H1 (cell line): ENCODE measurements around the gene SOCS3. TPM values are rescaled to one million over a fixed set of nuclear protein-coding genes. Genes with fewer than 3 reads are reported as not detected.

Experiments
- CTCF ChIA-PET: fragments of 300-600 bp; sonication (Branson Sonifier 250); formaldehyde crosslinking; loops from one replicate; lab custom pipeline; 2021; ENCODE audit not compliant: partially characterized antibody; lab: Charles Lee
- POLR2A ChIA-PET: fragments of 300-600 bp; sonication (Branson Sonifier 250); formaldehyde crosslinking; loops from one replicate; lab custom pipeline; 2021; ENCODE audit warnings: inconsistent platforms; ENCODE audit not compliant: partially characterized antibody; lab: Charles Lee
- DNase-seq, 2 experiments: peaks; one replicate each; pipeline versions ENCODE4 v3.0.0 to v3.0.0-alpha.2; 2010 to 2022; ENCODE audit warnings: low spot score in 2 of 2, low read depth in 1 of 2, mixed read lengths in 1 of 2
- FAIRE-seq: peaks from 2 replicates; lab custom pipeline; 2011; peaks lifted over from hg19 to GRCh38; lab: Jason Lieb, UNC
- H2AFZ ChIP-seq: 2 replicates; pipeline ENCODE4 v1.8.1; 2012; ENCODE audit warnings: low read length, inconsistent platforms
- H2AK5ac ChIP-seq: 2 replicates; pipeline ENCODE4 v1.6.1; 2013; ENCODE audit warnings: low read depth, low read length
- H2BK120ac ChIP-seq: replicated peaks from 2 replicates; pipeline ENCODE3; 2013; ENCODE audit warnings: low read depth, low read length, inconsistent platforms
- H2BK12ac ChIP-seq: 2 replicates; pipeline ENCODE4 v1.6.1; 2013; ENCODE audit warnings: low read depth, low read length
- H2BK15ac ChIP-seq: 2 replicates; pipeline ENCODE4 v1.6.1; 2013; ENCODE audit warnings: low read length
- H2BK20ac ChIP-seq: 2 replicates; pipeline ENCODE4 v1.6.1; 2013; ENCODE audit warnings: low read length
- H2BK5ac ChIP-seq: 2 replicates; pipeline ENCODE4 v1.6.1; 2013; ENCODE audit warnings: low read depth, low read length
- H3K14ac ChIP-seq: 2 replicates; pipeline ENCODE4 v1.6.1; 2013; ENCODE audit warnings: inconsistent platforms; ENCODE audit not compliant: insufficient read length
- H3K18ac ChIP-seq: 2 replicates; pipeline ENCODE4 v1.6.1; 2013; ENCODE audit warnings: low read length; ENCODE audit errors: extremely low read depth
- H3K23ac ChIP-seq: 2 replicates; pipeline ENCODE4 v1.6.1; 2013; ENCODE audit warnings: inconsistent platforms; ENCODE audit not compliant: insufficient read length
- H3K23me2 ChIP-seq: 2 replicates; pipeline ENCODE4 v1.6.1; 2013; ENCODE audit warnings: low read depth, low read length
- H3K27ac ChIP-seq: 2 replicates; pipeline ENCODE4 v1.6.1; 2011; ENCODE audit warnings: low read depth, low read length, inconsistent platforms
- H3K27me3 ChIP-seq, 4 experiments: replicated peaks in 1 of 4; 1 replicate in 1 of 4; 2 replicates in 3 of 4; pipeline versions ENCODE4 v1.6.1 to v1.8.1; 2011 to 2013; ENCODE audit warnings: low read length in 3 of 4, mild to moderate bottlenecking in 3 of 4, inconsistent platforms in 2 of 4, mixed read lengths in 2 of 4, moderate library complexity in 1 of 4; ENCODE audit not compliant: control insufficient read depth in 3 of 4, insufficient read depth in 3 of 4; ENCODE audit errors: extremely low read depth in 1 of 4
- H3K36me3 ChIP-seq, 4 experiments: 2 replicates each; pipeline versions ENCODE4 v1.6.1 to v1.8.1; 2011 to 2013; ENCODE audit warnings: mild to moderate bottlenecking in 4 of 4, low read length in 3 of 4, moderate library complexity in 2 of 4, control low read depth in 1 of 4, inconsistent platforms in 1 of 4; ENCODE audit not compliant: insufficient read depth in 4 of 4, control insufficient read depth in 2 of 4
- H3K4ac ChIP-seq: replicated peaks from 2 replicates; pipeline ENCODE3; 2013; ENCODE audit warnings: low read length, low read depth, mixed read lengths, inconsistent platforms; ENCODE audit not compliant: insufficient read length
- H3K4me1 ChIP-seq, 4 experiments: replicated peaks in 1 of 4; 1 replicate in 1 of 4; 2 replicates in 3 of 4; pipeline versions ENCODE4 v1.6.1 to v1.8.1; 2011 to 2013; ENCODE audit warnings: low read length in 3 of 4, inconsistent platforms in 2 of 4, mixed read lengths in 1 of 4; ENCODE audit not compliant: insufficient read depth in 4 of 4, control insufficient read depth in 3 of 4
- H3K4me2 ChIP-seq, 2 experiments: 2 replicates each; pipeline versions ENCODE4 v1.6.1 to v1.8.1; 2011 to 2013; ENCODE audit warnings: low read depth in 2 of 2, low read length in 2 of 2, control low read depth in 1 of 2, inconsistent platforms in 1 of 2, mild to moderate bottlenecking in 1 of 2; ENCODE audit not compliant: insufficient read depth in 1 of 2
- H3K4me3 ChIP-seq, 4 experiments: fragments of 200-600, 300-600 bp in 1 of 4; sonication (generic), shearing (Covaris generic), sonication (Bioruptor Twin) in 1 of 4; 2 replicates each; pipeline versions ENCODE4 v1.5.1 to v1.8.1; 2011 to 2016; ENCODE audit warnings: low read length in 4 of 4, low read depth in 3 of 4, control low read depth in 2 of 4, inconsistent platforms in 2 of 4, mild to moderate bottlenecking in 2 of 4, mixed read lengths in 1 of 4, moderate library complexity in 1 of 4; ENCODE audit not compliant: insufficient read depth in 2 of 4; ENCODE audit errors: extremely low read depth in 1 of 4
- H3K56ac ChIP-seq: replicated peaks from 2 replicates; pipeline ENCODE3; 2013; ENCODE audit warnings: low read depth, mild to moderate bottlenecking, mixed read lengths, low read length, inconsistent platforms; ENCODE audit not compliant: insufficient read length
- H3K79me1 ChIP-seq: 2 replicates; pipeline ENCODE4 v1.6.1; 2013; ENCODE audit warnings: low read depth, low read length, control low read depth
- H3K79me2 ChIP-seq, 2 experiments: 2 replicates each; pipeline versions ENCODE4 v1.6.1 to v1.8.1; 2012 to 2013; ENCODE audit warnings: low read length in 2 of 2, mild to moderate bottlenecking in 2 of 2, inconsistent platforms in 1 of 2; ENCODE audit not compliant: insufficient read depth in 2 of 2, control insufficient read depth in 1 of 2
- H3K9ac ChIP-seq, 4 experiments: replicated peaks in 1 of 4; 1 replicate in 1 of 4; 2 replicates in 3 of 4; pipeline versions ENCODE4 v1.6.1 to v1.8.1; 2011 to 2013; ENCODE audit warnings: low read depth in 3 of 4, low read length in 3 of 4, control low read depth in 2 of 4, mild to moderate bottlenecking in 2 of 4, moderate library complexity in 2 of 4, inconsistent platforms in 1 of 4; ENCODE audit errors: extremely low read depth in 1 of 4
- H3K9me3 ChIP-seq, 2 experiments: 2 replicates each; pipeline versions ENCODE4 v1.6.1 to v1.8.1; 2012 to 2013; ENCODE audit warnings: mild to moderate bottlenecking in 2 of 2, moderate library complexity in 2 of 2, control low read depth in 1 of 2, inconsistent platforms in 1 of 2, low read depth in 1 of 2, low read length in 1 of 2, mixed read lengths in 1 of 2; ENCODE audit not compliant: insufficient read depth in 2 of 2
- H4K20me1 ChIP-seq, 2 experiments: replicated peaks in 1 of 2; 2 replicates each; pipeline versions ENCODE3 to v1.8.1; 2011 to 2013; ENCODE audit warnings: inconsistent platforms in 2 of 2, low read length in 2 of 2, mild to moderate bottlenecking in 1 of 2; ENCODE audit not compliant: insufficient read depth in 2 of 2, control insufficient read depth in 1 of 2
- H4K5ac ChIP-seq: 2 replicates; pipeline ENCODE4 v1.6.1; 2013; ENCODE audit warnings: low read length, low read depth, mixed read lengths, inconsistent platforms; ENCODE audit not compliant: insufficient read length
- H4K8ac ChIP-seq: 2 replicates; pipeline ENCODE4 v1.8.0; 2013; ENCODE audit warnings: mild to moderate bottlenecking, moderate library complexity, low read length, inconsistent platforms; ENCODE audit not compliant: insufficient read depth; ENCODE audit errors: extremely low read depth
- H4K91ac ChIP-seq: replicated peaks from 2 replicates; pipeline ENCODE3; 2013; ENCODE audit warnings: low read length, mixed read lengths, inconsistent platforms; ENCODE audit not compliant: insufficient read length
- GTF2F1 ChIP-seq: IDR thresholded peaks from 2 replicates; pipeline ENCODE4 v1.6.1; 2012; ENCODE audit warnings: low read depth, low read length, improper control_type of control experiment, borderline replicate concordance
- MAX ChIP-seq: IDR thresholded peaks from 2 replicates; pipeline ENCODE4 v1.6.1; 2012; ENCODE audit warnings: inconsistent platforms
- WGBS, 2 experiments: shearing (Covaris generic) in 1 of 2; methylation state at CpG; one replicate each; pipeline versions ENCODE4 v1.1.6 to v1.1.7; 2013 to 2015; ENCODE audit warnings: low lambda C conversion rate in 2 of 2, mixed read lengths in 2 of 2, inconsistent platforms in 1 of 2, low coverage in 1 of 2, missing lambda C conversion rate in 1 of 2; ENCODE audit not compliant: insufficient replicate concordance in 2 of 2, insufficient coverage in 1 of 2, insufficient read length in 1 of 2; ENCODE audit errors: extremely low coverage in 1 of 2, missing lambda C conversion rate in 1 of 2; 5-methylcytosine and 5-hydroxymethylcytosine counted together
- polyA plus RNA-seq, 7 experiments: library from polyadenylated mRNA; depleted of rRNA in 3 of 7; stranded (reverse) in 5 of 7; unstranded in 2 of 7; fragments of >200 nt in 5 of 7; fragments of 200-250 nt in 2 of 7; gene quantifications; 1 replicate in 5 of 7; 2 replicates in 1 of 7; 4 replicates in 1 of 7; pipeline versions ENCODE4 v1.2.1 to v1.2.3, GENCODE V29; 2011 to 2013; ENCODE audit warnings: missing spikeins in 2 of 7, mixed read lengths in 2 of 7
- total RNA-seq: library from RNA; stranded (reverse); fragmentation: NEBNext Ultra II Directional; extraction: Animal tissue kit (Norgen Biotek cat#: 25700); gene quantifications from 2 replicates; pipeline ENCODE4 v1.2.1, GENCODE V29; 2021

Gene SOCS3
- total and polyA plus RNA-seq, 2 of the 8 experiments (the other 6 are each of a cell fraction or from before 2014, with no cell fraction given) = 10.1 to 47.9 TPM

DNA sequence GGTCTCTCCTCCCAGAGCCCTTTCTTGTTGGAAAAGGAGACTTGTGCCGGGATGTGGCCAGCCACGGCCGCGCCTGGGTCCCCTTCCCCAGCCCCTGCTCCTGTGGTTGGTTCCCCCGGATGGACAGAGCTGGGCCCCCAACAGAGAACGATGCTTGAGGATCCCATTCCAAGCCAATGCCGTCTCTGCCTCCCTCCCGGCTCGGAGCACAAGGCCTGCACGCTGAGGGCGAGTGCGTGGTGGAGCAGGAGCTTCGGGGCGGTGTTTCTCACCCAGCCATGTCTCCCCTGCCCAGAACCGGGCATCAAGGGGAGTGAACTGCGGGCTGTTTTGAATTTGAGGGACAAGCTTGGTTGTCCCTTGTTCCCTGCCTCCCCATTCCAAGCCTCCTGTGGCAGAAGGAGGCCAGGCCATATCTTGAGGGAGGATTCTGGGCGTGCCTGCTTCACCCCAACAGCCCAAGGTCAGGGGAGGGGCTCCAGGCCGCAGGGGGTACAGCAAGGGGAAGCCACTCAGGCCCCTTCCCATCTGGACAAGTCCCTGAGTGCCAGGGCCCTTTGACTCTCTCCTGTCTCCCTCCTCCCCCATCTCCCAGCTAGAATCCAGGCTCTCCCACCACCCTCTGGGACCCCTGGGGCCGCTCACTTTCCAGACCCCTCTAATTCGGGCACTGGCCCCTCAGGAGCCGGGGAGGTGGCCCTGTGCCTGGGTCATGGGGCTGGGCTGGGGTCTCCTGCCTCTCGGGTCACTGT lies 43.6 kb downstream of the SOCS3 start:
- H2AFZ ChIP-seq = no peak overlapping the region
- WGBS, 2 experiments = 51% methylated on average over 19 of the region's 22 CpGs; no CpG with 5 or more reads in 1 of the 2 experiments
- peaks cover 0 to 3% (median 0%) of the 10 kb centered on the region in 4 experiments; a peak in 2 of 7 replicates for H3K27me3 ChIP-seq
- no peak overlapping the region for H3K14ac ChIP-seq
- H4K91ac ChIP-seq = peak overlapping the region; percentile 99
- peak overlapping the region; percentile 48; the same call in 1 of the 2 replicates for H3K27ac ChIP-seq
- FAIRE-seq (no peak), DNase-seq (peak in 1 of 2 experiments; percentile 72)
- peak overlapping the region; percentile 93; the same call in 1 of the 2 replicates for H2AK5ac ChIP-seq
- H3K9me3 ChIP-seq = no peaks in the 10 kb centered on the region
- H3K79me1 ChIP-seq = no peaks in the 10 kb centered on the region
- H2BK20ac ChIP-seq = peak overlapping the region; percentile 99
- peak overlapping the region; percentile 89 for H2BK120ac ChIP-seq
- peak overlapping the region in 3 of 4 experiments; percentile 2 to 39 (median 21); a peak in 4 of 7 replicates for H3K9ac ChIP-seq
- no peaks in the 10 kb centered on the region for H3K36me3 ChIP-seq
- H2BK5ac ChIP-seq = peak overlapping the region; percentile 89
- TF ChIP-seq GTF2F1 = no peak
- TF ChIP-seq MAX = peak; percentile 50; the same call in 1 of the 2 replicates
- POLR2A ChIA-PET = interaction anchor here (0.6 to 3.3 kb wide), 12 partner anchors 9 to 138 kb away, joined by 3 to 28 read pairs (median 3); partner anchors contain the start of genes BIRC5, SOCS3 and TK1
- peak overlapping the region; percentile 81; the same call in 1 of the 2 replicates for H4K8ac ChIP-seq
- H3K18ac ChIP-seq = peak overlapping the region; percentile 100
- peak overlapping the region; percentile 63 to 76 for H3K4me2 ChIP-seq
- peak overlapping the region; percentile 100 for H2BK12ac ChIP-seq
- no peak overlapping the region for H3K23ac ChIP-seq
- H3K56ac ChIP-seq = peak overlapping the region; percentile 73
- peak overlapping the region; percentile 93 for H4K5ac ChIP-seq
- no peaks in the 10 kb centered on the region for H4K20me1 ChIP-seq
- peak overlapping the region in 3 of 4 experiments; percentile 1 to 36 (median 4); a peak in 3 of 8 replicates for H3K4me3 ChIP-seq
- CTCF ChIA-PET = interaction anchor here (0.8 to 6.1 kb wide), 10 partner anchors 9 to 105 kb away, joined by 3 to 20 read pairs (median 3); no protein-coding TSS in a partner anchor
- H3K4me1 ChIP-seq = peaks cover 8 to 38% (median 32%) of the 10 kb centered on the region in 4 experiments
- peaks cover 11% of the 10 kb centered on the region for H3K23me2 ChIP-seq
- H3K4ac ChIP-seq = peak overlapping the region; percentile 96
- H3K79me2 ChIP-seq = no peaks in the 10 kb centered on the region
- peak overlapping the region; percentile 97 for H2BK15ac ChIP-seq
